ENCODE data around the gene USE1.
A peak's percentile ranks its signal among the peaks of the same experiment; 100 is the strongest.
"Not testable (repeated sequence)": the region's sequence is repeated elsewhere in the genome, so short reads cannot be mapped to it uniquely, and the experiment has no call there.

Gene USE1, protein sequence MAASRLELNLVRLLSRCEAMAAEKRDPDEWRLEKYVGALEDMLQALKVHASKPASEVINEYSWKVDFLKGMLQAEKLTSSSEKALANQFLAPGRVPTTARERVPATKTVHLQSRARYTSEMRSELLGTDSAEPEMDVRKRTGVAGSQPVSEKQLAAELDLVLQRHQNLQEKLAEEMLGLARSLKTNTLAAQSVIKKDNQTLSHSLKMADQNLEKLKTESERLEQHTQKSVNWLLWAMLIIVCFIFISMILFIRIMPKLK

GRCh38 chr19:17215127-17215971, at the start of gene USE1:
Gene USE1, plus strand, starts transcription at chr19:17215357. Its CDS starts 49 bp downstream, at chr19:17215406.
- FAIRE-seq (peak; percentile 80), DNase-seq (ENCODE audit: insufficient read length, low spot score) (peak; percentile 92)

GRCh38 chr19:17165715-17166114, 49.4 kb upstream of the USE1 start:
- DNase-seq (ENCODE audit: insufficient read length, low spot score), result no peak
- FAIRE-seq, result no peak

GRCh38 chr19:17170538-17171297, 44.4 kb upstream of the USE1 start:
- no peak for DNase-seq (ENCODE audit: insufficient read length, low spot score)
- FAIRE-seq, result no peak

- DNase-seq (ENCODE audit: insufficient read length, low spot score), result no peak
- no peak for FAIRE-seq
Measured at GRCh38 chr19:17171874-17172273, 43.3 kb upstream of the USE1 start.

GRCh38 chr19:17172624-17173345, 42.4 kb upstream of the USE1 start:
- no peak for FAIRE-seq
- DNase-seq (ENCODE audit: insufficient read length, low spot score), result no peak

GRCh38 chr19:17178291-17178690, 36.9 kb upstream of the USE1 start:
- FAIRE-seq, result no peak

DNA sequence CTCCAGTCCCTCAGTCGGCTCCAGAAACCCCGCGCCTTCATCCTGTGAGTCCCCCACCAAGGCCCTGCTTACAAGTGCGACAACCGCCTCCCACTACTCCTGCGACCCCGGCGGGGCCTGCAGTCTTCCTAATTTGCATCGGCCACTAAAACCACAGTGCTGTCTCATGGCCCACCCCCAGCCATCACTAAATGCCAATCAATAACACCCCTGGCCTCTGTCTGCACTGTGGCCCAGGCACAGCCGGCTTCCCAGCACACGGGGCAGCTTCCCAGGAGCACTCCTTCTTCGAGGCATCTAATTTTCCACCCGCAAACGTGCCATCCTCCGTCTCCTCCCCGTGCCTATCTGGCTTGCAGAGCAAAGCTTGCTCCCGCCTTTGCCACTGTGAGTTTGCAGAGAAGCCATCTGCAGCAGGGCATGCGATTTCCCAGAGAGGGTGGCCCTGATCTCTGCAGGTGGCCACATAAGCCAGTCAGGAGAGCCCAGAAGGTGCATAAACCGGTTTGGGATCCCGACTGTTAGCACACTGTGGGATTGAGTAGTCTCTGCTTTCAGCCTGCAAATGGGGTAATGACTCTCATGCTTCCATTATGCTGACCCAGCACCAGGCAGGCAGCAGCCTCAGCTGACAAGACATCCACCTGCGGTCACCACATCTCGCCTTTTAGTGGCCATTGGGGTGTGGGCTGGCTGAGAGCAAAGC, 34.0 kb upstream of the USE1 start:
- no peak for FAIRE-seq
- DNase-seq (ENCODE audit: insufficient read length, low spot score), result no peak

More at GRCh38 chr19:17178291-17178690, 36.9 kb upstream of the USE1 start:
- no peak for DNase-seq (ENCODE audit: insufficient read length, low spot score)

- FAIRE-seq (no peak), DNase-seq (ENCODE audit: insufficient read length, low spot score) (no peak)
Measured at GRCh38 chr19:17183271-17183761, 31.8 kb upstream of the USE1 start.

- no peak for DNase-seq (ENCODE audit: insufficient read length, low spot score)
Measured at GRCh38 chr19:17183858-17184321, 31.3 kb upstream of the USE1 start.

GRCh38 chr19:17184371-17184841, 30.8 kb upstream of the USE1 start:
- DNase-seq (ENCODE audit: insufficient read length, low spot score) (no peak), FAIRE-seq (no peak)

More at GRCh38 chr19:17183858-17184321, 31.3 kb upstream of the USE1 start:
- no peak for FAIRE-seq

DNA sequence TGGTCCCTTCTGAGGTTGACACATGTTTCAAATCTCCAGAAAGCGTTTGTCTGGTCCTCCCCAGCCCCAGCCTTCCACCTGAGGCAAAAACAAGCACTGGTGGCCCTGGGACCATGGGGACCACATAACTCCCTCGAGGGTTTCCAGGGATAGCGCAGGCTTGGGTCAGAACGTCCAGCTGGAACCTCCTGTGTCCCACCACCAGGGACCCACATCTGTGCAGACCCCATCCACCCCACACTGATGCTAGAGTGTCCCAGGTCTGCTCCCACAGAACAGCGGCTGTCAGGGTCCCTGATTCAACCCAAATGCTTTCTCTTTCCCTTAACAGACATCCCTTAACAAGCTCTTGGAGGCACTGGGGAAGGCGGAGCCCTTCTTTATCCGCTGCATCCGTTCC, 29.6 kb upstream of the USE1 start:
- DNase-seq (ENCODE audit: insufficient read length, low spot score), result no peak
- no peak for FAIRE-seq

DNA sequence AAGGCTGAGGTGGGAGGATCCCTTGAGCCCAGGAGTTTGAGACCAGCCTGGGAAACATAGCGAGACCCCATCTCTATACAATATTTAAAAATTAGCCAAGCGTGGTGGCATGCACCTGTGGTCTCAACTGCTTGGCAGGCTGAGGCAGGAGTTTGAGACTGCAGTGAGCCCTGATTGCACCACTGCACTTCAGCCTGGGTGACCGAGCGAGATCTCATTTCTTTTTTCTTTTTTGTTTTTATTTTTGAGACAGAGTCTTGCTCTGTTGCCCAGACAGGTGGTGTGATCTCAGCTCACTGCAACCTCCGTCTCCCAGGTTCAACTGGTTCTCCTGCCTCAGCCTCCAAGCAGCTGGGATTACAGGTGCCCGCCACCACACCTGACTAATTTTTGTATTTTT, 23.4 kb upstream of the USE1 start:
- not testable (repeated sequence) for DNase-seq (ENCODE audit: insufficient read length, low spot score); FAIRE-seq

DNA sequence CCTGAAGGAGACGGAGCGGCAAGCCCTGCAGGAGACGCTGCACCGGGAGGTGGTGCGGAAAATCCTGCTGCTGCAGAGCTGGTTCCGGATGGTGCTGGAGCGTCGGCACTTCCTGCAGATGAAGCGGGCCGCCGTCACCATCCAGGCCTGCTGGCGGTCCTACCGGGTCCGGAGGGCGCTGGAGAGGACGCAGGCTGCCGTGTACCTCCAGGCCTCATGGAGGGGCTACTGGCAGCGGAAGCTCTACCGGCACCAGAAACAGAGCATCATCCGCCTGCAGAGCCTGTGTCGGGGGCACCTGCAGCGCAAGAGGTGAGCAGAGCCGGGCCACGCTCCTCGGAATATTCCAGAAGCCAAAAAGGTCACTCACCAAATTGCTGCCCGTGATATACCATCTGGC, 22.4 kb upstream of the USE1 start:
- DNase-seq (ENCODE audit: insufficient read length, low spot score), result no peak
- FAIRE-seq, result no peak

DNA sequence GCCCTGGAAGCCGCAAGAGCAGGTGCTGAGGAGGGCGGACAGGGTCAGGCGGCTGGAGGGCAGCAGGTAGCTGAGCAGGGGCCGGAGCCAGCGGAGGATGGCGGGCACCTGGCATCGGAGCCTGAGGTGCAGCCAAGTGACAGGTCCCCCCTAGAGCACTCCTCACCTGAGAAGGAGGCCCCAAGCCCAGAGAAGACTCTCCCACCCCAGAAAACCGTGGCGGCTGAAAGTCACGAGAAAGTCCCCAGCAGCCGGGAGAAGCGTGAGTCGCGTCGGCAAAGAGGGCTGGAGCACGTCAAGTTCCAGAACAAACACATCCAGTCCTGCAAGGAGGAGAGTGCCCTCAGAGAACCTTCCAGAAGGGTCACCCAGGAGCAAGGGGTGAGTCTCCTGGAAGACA, 20.5 kb upstream of the USE1 start:
- no peak for DNase-seq (ENCODE audit: insufficient read length, low spot score)
- FAIRE-seq, result no peak

- FAIRE-seq, result no peak
- DNase-seq (ENCODE audit: insufficient read length, low spot score), result no peak
Measured at GRCh38 chr19:17195106-17195505, 20.1 kb upstream of the USE1 start.

DNA sequence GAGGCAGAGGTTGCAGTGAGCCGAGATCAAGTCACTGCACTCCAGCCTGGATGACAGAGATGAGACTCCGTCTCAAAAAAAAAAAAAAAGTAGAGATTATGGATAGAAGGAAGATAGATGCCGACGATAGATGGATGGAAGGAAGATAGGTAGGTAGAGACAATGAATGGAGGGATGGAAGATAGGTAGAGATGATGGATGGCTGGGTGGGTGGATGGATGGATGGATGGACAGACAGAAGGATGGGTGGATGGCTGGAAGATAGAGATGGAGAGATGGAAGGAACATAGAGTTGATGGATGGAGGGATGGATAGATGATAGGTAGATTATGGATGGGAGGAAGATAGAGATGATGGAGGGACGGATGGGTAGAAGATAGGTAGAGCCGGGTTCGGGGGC, 18.5 kb upstream of the USE1 start:
- FAIRE-seq, result no peak
- DNase-seq (ENCODE audit: insufficient read length, low spot score), result no peak

- FAIRE-seq (no peak), DNase-seq (ENCODE audit: insufficient read length, low spot score) (no peak)
Measured at GRCh38 chr19:17197666-17198065, 17.5 kb upstream of the USE1 start.

DNA sequence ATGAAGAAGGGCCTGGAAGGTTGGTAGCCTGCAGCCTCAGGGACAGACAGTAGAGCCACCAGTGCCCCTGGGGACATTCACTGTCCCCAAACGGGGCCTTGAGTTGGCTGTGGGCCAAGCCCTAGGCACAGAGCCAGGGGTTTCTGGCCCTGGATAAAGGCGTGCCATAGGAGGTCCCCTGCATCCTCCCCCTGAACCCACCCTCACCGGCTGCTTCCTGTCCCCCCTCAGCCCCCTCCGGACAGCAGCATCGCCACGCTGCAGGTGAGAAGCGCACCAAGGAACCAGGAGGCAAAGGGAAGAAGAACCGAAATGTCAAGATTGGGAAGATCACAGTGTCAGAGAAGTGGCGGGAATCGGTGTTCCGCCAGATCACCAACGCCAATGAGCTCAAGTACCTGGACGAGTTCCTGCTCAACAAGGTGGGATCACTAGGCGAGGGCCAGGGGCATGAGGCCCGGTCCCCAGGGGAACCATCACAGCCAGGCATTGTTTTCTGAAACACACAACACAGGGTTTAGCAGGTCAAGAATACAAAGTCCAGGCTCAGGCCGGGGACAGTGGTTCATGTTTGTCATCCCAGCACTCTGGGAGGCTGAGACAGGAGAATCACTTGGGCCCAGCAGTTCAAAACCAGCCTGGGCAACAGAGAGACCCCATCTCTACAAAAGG, 14.6 kb upstream of the USE1 start:
- FAIRE-seq (no peak), DNase-seq (ENCODE audit: insufficient read length, low spot score) (no peak)

GRCh38 chr19:17202249-17202648, 12.9 kb upstream of the USE1 start:
- DNase-seq (ENCODE audit: insufficient read length, low spot score), result no peak
- FAIRE-seq, result peak; percentile 77

All from HTR-8/SVneo (cell line).